Stimulated activated CD4-positive, alpha-beta T cell treated with anti-CD3 and anti-CD28 coated beads, Interleukin-4, amount 100 ng/mL, for 48 hours (primary cell): ENCODE results near the gene ADAM15.

Experiments
- DNase-seq, 2 donors: peaks; one replicate each; pipeline ENCODE4 v3.0.0-alpha.2; 2020; ENCODE audit warnings: low read depth in 2 of 2

The ADAM15 gene

GRCh38 chr1:155012776-155013602 is 38.1 kb upstream of the ADAM15 start:
- no peak for DNase-seq

- DNase-seq, result no peak
Measured at GRCh38 chr1:155013632-155014031, 37.5 kb upstream of the ADAM15 start.

DNA sequence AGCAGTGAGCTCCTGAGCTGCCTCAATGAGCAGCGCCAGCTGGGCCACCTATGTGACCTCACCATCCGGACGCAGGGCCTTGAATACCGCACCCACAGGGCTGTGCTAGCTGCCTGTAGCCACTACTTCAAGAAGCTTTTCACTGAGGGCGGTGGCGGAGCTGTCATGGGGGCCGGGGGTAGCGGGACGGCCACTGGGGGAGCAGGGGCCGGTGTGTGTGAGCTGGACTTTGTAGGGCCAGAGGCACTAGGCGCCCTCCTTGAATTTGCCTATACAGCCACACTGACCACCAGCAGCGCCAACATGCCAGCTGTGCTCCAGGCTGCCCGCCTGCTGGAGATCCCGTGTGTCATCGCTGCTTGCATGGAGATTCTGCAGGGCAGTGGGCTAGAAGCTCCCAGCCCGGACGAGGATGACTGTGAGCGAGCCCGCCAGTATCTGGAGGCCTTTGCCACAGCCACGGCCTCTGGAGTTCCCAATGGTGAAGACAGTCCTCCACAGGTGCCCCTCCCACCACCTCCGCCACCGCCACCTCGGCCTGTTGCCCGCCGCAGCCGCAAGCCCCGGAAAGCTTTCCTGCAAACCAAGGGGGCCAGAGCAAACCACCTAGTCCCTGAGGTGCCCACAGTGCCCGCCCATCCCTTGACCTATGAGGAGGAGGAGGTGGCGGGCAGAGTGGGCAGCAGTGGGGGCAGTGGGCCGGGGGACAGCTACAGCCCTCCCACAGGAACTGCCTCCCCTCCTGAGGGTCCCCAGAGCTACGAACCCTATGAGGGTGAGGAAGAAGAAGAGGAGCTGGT is 36.2 kb upstream of the ADAM15 start:
- DNase-seq, result no peak

DNA sequence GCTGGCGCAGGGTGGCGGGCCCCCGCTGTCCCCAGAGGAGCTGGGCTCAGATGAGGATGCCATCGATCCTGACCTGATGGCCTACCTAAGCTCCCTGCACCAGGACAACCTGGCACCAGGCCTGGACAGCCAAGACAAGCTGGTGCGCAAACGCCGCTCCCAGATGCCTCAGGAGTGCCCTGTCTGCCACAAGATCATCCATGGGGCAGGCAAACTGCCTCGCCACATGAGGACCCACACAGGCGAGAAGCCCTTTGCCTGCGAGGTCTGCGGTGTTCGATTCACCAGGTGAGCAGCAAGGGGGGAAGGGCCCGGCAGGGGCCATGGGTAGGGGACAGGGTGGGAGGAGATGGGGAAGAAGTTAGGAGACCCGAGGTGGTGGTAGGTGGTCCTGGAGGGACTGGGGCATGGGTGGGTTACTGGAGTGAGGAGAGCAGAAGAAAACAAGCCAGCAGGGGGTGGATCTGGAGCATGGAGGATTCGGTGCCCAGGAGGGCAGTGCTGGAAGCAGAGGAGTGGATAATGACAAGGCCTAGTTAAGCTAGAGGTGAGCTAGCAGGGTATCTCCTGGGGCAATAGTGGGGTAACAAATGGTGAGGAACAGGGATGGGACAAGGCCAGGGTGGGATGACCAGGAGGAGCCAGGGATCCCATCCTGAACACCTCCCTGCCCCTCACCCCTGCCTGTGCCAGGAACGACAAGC is 35.4 kb upstream of the ADAM15 start:
- no peak for DNase-seq

- DNase-seq, result no peak
Measured at GRCh38 chr1:155016231-155016831, 34.8 kb upstream of the ADAM15 start.

DNA sequence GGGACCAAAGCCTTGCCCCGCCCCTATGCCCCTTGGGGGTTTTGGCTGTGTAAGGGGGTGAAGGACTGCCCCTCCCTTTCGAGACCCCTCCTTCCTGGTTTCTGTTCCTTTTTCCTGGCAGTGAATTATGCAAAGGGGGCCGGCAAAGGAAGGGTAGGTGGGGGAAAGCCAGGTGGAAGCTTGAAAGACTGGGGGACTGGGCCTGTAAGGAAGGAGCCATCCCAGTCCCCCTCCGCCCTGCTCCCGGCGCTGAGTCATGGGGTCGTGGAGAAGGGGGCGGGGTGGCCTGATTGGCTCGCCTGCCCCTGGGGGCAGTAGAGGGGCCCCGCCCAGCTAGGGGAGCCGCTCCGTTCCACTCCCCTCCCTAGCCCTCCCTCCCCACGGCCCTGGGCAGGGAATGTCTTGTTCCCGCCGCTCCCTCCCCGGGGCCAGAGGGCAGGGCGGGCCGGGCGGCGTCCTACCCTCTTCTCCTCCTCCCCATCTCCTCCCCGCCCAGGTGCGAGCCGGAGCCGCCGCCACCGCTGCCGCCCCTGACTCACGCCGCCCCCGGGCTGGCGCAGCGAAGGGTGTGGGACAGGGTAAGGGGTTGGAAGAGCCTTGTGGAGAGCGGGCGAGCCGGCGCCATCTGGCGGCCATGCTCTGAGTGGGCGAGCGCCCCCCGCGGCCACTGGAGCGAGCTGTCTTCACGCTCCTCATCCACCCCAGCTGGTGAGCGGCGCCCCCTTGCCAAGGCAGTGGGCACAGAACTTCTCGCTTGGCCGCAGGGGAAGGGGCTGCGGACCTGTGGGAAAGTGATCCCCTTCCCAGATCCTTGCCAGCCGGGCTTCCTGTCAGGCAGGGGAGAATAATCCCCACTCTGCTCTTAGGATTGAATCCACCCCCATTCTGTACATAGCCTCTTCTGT is 33.8 kb upstream of the ADAM15 start:
- peak; percentile 87 to 92 for DNase-seq

DNA sequence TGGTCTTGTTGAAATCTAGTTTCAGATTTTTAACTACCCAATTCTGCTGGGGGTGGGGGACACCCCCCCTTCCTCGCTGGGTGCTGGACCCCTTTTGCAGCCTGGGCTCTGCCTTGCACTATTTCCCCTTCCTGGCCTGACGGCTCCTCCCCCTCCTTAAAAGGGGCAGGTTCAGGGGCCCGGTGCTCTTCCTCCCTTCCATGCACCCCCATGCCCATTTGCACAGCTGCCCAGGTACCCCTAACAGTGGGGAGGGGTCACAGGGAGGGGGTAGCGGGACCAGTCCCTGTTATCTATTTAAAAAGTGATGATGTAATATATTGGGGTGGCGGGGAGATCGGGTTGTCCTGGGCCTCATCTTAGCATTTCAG is 33.2 kb upstream of the ADAM15 start:
- no peak for DNase-seq

DNA sequence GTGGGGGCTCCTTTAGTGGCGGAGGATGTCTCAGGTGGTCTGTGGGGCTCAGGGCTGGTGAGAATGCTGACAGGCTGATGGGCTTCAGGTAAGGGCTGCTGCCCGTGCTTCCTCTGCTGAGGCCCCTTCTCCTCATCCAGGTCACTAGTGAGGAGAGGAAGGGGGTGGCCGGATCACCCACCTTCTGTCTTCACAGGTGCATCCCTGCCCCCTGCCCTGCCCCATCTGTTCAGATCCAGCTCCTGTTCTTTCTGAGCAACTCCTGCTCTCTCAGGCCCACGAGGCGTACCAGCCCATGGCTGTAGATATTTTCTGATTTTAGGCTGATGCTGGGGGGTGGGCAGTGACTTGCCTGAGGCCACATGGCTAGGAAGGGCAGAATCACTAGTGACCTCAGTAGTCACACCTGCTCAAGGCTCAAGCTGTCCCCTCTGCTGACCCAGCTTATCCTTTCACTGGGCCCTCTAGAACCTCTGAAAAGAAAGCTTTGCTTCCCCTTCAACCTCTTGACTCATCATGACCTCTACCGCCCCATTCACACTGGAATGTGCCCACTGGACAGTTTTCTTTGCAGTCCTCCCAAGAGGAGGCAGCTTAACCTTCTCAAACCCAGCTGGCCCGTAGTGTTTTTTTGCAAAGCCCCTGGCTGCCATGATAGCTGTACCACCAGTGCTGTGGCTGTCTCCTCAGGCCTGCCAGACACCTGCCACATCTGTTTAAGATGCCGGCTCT is 32.3 kb upstream of the ADAM15 start:
- DNase-seq, result no peak

GRCh38 chr1:155019377-155020245 is 31.5 kb upstream of the ADAM15 start:
- DNase-seq, result no peak

DNA sequence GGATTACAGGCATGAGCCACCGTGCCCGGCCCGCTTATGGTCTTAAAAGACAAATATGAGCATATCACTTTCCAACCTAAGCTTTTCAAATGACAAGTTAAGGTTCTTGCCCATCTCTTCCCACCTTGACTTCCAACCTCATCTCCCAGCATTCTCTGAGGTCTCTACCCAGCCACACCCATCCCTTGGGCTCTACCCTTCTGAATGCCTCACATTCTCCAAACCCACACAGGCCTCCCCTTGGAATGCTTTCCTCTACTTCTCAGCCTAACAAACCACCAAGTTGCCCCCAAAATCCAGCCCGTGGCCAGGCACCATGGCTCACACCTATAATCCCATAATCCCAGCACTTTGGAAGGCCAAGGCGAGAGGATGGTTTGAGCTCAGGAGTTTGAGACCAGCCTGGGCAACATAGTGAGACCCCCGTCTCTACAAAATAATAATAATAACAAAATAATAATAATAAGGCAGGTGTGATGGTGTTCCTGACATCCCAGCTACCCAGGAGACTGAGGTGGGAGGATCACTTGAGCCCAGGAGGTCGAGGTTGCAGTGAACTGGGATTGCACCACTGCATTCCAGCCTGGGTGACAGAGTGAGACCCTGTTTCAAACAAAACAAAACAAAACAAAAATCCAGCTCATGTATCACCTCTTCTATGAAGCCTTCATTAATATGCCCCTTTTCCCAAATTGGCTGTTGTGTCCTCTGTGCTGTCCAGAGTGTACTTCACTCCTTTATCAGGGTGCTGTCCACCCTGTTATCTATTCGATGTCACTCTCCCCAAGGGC is 28.8 kb upstream of the ADAM15 start:
- DNase-seq, result no peak

DNA sequence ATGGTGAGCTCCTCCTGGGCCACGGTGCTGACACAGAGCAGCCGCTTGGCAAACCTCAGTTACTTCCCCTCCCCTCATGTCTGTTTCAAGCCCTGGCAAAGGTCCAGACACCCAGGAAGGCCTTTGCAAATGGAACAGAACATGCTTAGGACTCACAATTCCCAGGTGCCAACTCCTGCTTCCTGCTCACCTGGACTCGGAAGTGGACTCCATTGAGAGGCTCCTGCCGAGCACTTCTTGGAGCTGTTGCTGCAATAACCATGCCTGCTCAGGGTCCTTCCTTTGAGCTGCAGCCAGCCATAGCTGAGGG is 28.2 kb upstream of the ADAM15 start:
- DNase-seq, result no peak

- no peak for DNase-seq
Measured at GRCh38 chr1:155023627-155024026, 27.5 kb upstream of the ADAM15 start.

GRCh38 chr1:155024315-155024714 is 26.8 kb upstream of the ADAM15 start:
- DNase-seq, result no peak

DNA sequence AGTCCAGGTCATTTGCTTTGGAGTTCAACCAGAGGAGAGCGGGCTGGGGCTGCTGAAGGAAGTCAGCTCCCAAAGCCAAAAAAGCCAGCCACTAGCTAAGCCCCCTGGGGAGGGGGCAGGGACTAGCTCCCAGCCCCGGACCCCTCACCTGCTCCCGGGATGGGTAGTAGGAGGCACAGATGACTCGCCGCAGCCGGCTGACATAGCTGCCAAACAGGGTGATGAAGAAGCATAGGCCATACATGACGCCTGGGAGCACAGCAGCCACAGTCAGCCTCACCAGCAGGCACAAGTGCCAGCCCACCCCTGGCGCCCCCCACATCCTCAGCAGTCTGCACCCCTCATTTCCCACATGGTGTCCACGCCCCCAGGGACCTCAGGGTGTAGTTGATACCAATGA is 25.0 kb upstream of the ADAM15 start:
- DNase-seq, result no peak

- DNase-seq, result no peak
Measured at GRCh38 chr1:155026588-155026987, 24.5 kb upstream of the ADAM15 start.

- no peak for DNase-seq
Measured at GRCh38 chr1:155029513-155030242, 21.4 kb upstream of the ADAM15 start.

GRCh38 chr1:155030243-155030795 is 20.8 kb upstream of the ADAM15 start:
- no peak for DNase-seq

GRCh38 chr1:155030899-155031298 is 20.2 kb upstream of the ADAM15 start:
- DNase-seq, result no peak
